ENCODE data around the gene NAP1L5.

NAP1L5 gene

GRCh38 chr4:88697588-88698329 lies at the start of gene NAP1L5:
Gene NAP1L5, minus strand, starts transcription at chr4:88697829. Its CDS starts 75 bp downstream, at chr4:88697754.
- DNase-seq (ENCODE audit: low read depth in 1 of 2, low spot score in 1 of 2): peak; percentile 21 to 43

GRCh38 chr4:88747351-88747750 lies 49.7 kb upstream of the NAP1L5 start:
- DNase-seq (ENCODE audit: low read depth in 1 of 2, low spot score in 1 of 2): no peak

GRCh38 chr4:88746206-88746605 lies 48.6 kb upstream of the NAP1L5 start:
- DNase-seq (ENCODE audit: low read depth in 1 of 2, low spot score in 1 of 2): no peak

GRCh38 chr4:88745581-88746163 lies 48.0 kb upstream of the NAP1L5 start:
- DNase-seq (ENCODE audit: low read depth in 1 of 2, low spot score in 1 of 2): no peak

- DNase-seq (ENCODE audit: low read depth in 1 of 2, low spot score in 1 of 2): no peak
These were observed 47.5 kb upstream of the NAP1L5 start for GRCh38 chr4:88745175-88745574.

GRCh38 chr4:88744609-88745008 lies 47.0 kb upstream of the NAP1L5 start:
- no peak for DNase-seq (ENCODE audit: low read depth in 1 of 2, low spot score in 1 of 2)

- no peak for DNase-seq (ENCODE audit: low read depth in 1 of 2, low spot score in 1 of 2)
These were observed 46.1 kb upstream of the NAP1L5 start for GRCh38 chr4:88743696-88744095.

- DNase-seq (ENCODE audit: low read depth in 1 of 2, low spot score in 1 of 2): no peak
These were observed 44.9 kb upstream of the NAP1L5 start for GRCh38 chr4:88742561-88742960.

GRCh38 chr4:88738180-88738579 lies 40.6 kb upstream of the NAP1L5 start:
- DNase-seq (ENCODE audit: low read depth in 1 of 2, low spot score in 1 of 2): no peak

GRCh38 chr4:88737307-88737941 lies 39.8 kb upstream of the NAP1L5 start:
- no peak for DNase-seq (ENCODE audit: low read depth in 1 of 2, low spot score in 1 of 2)

GRCh38 chr4:88736264-88736663 lies 38.6 kb upstream of the NAP1L5 start:
- DNase-seq (ENCODE audit: low read depth in 1 of 2, low spot score in 1 of 2): no peak

- DNase-seq (ENCODE audit: low read depth in 1 of 2, low spot score in 1 of 2): no peak
These were observed 37.9 kb upstream of the NAP1L5 start for GRCh38 chr4:88735564-88735963.

- no peak for DNase-seq (ENCODE audit: low read depth in 1 of 2, low spot score in 1 of 2)
These were observed 36.8 kb upstream of the NAP1L5 start for GRCh38 chr4:88734403-88734949.

GRCh38 chr4:88732714-88733368 lies 35.2 kb upstream of the NAP1L5 start:
- DNase-seq (ENCODE audit: low read depth in 1 of 2, low spot score in 1 of 2): no peak

GRCh38 chr4:88731381-88731780 lies 33.8 kb upstream of the NAP1L5 start:
- no peak for DNase-seq (ENCODE audit: low read depth in 1 of 2, low spot score in 1 of 2)

GRCh38 chr4:88730811-88731210 lies 33.2 kb upstream of the NAP1L5 start:
- DNase-seq (ENCODE audit: low read depth in 1 of 2, low spot score in 1 of 2): no peak

GRCh38 chr4:88729146-88729760 lies 31.6 kb upstream of the NAP1L5 start:
- no peak for DNase-seq (ENCODE audit: low read depth in 1 of 2, low spot score in 1 of 2)

- DNase-seq (ENCODE audit: low read depth in 1 of 2, low spot score in 1 of 2): no peak
These were observed 30.5 kb upstream of the NAP1L5 start for GRCh38 chr4:88728146-88728545.

- DNase-seq (ENCODE audit: low read depth in 1 of 2, low spot score in 1 of 2): no peak
These were observed 28.4 kb upstream of the NAP1L5 start for GRCh38 chr4:88725986-88726385.

- no peak for DNase-seq (ENCODE audit: low read depth in 1 of 2, low spot score in 1 of 2)
These were observed 27.5 kb upstream of the NAP1L5 start for GRCh38 chr4:88725143-88725542.

- no peak for DNase-seq (ENCODE audit: low read depth in 1 of 2, low spot score in 1 of 2)
These were observed 26.8 kb upstream of the NAP1L5 start for GRCh38 chr4:88724406-88724805.

Measured in activated CD4-positive, alpha-beta T cell treated with anti-CD3 and anti-CD28 coated beads, Interleukin-2, amount 50 U/mL, for 24 hours (primary cell).